HL-60/S4 treated with phorbol 12-myristate 13-acetate at 8.2 ng/mL for 4 days and 3 days (cell line): ENCODE data around the gene RD3L.

Source experiments
- in situ Hi-C: fragments of 300-500 bp; cut with MboI; formaldehyde crosslinking; loops from 2 replicates; pipeline ENCODE4 v1.15.0; 2022; ENCODE audit warnings: low sequenced_read_pairs

RD3L gene

DNA sequence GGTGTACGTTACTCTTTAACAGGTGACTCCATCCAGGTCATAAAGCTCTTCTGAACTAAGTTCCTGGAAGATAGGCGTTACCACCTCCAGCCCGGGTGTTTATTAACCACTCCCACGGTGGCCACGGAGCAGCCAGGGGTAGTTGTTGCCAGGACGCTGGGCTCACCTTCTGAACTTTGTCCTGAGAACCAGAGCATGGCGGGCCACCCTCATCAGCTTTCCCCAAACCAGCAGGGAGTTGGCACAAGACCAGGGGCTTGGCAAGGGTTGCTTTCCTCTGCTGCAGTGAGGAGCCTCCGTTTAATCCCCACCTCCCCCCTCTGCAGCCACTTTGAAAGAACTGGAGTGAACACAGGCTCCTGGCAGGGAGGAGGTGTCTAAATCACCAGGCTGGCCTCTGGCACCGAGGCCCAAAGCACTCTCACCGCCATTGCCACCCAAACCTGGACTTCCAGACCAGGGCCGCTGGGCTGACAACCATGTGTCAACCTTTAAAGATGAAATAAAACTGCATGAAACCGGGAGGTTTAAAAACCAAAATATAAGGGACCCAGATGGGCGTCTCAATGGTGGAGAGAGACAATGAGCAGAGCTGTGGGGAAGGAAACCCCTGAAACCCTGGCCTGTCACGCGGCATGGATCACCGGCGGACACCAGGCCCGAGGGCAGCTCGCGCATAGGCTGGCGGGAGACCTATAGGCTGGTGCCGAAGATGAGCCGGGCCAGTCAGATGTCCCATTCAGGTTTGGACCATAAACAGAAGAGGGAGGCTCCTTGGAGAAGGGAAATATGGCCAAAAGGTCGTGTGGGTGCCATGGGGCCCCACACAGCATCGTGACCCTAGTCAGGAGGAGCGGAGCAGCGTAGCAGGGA lies 45.0 kb downstream of the RD3L start:
- in situ Hi-C loops: no loop called here

DNA sequence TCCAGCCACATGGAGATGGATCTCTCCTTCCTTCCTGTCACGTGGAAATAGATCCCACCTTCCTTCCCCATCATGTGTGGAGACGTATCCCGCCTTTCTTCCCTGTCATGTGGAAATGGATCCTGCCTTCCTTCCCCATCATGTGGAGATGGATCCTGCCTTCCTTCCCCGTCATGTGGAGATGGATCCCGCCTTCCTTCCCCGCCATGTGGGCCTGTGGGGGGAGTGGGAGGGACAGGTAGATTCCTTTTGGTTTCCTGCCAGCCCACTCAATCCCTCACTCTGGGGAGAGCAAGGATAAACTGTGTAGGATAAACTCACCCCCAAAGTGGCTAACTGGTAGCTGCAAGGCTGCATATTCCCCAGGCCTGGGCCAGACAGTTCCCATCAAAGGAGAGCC lies 45.8 kb downstream of the RD3L start:
- in situ Hi-C loops: no loop called here

- in situ Hi-C loops: no loop called here
These were observed 47.6 kb downstream of the RD3L start for GRCh38 chr14:103894723-103895059.

DNA sequence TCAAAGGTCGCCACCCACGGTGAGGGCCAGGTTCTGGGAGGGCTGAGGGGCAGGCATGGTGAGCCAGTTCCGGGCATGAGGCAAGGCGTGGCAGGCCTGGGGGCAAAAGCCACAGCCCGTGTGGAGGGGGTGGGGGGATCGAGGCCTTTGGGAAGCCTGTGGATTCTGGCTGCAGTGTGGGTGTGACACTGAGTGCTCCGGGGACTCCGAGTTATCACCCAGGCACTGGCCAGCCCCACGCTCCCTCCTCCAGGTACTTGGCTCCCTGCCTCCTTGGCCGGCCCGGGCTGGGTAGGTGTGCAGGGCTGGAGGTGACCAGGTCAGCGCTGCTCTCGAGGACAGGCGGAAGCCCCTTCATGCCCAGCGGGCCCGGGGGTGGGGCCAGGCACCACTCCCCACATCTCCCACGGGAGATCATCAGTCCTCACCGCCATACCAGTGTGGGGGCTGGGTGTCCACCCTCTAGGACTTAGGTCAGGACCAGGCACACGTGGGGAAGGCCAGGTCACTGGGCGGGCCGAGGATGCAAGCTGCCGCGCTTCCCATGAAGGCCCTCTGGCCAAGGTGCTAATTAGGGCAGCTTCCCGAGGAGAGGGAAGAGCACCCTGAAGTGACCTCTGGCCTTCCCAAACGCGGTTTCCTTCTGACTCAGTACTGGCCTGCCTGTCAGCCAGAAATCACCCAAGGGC lies 48.2 kb downstream of the RD3L start:
- in situ Hi-C loops: no loop called here

DNA sequence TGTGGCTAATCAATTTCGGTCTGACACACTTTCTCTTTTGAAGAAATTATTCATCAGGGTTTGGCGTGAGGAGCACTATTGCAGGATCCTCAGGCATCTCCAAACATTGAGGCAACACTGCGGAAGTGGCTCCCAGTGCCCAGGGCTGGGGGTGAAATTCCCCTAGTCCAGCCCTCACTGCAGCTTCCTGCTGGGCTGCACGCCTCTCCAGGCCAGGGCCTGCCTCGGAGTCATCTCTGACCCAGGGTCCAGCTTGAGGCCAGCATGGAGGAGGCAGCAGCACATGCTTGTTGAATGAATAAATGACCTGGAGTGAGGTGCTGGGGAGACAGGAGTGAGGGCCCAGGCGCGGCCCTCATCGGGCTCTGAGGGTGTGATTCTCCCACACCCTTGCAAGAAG lies 50.1 kb downstream of the RD3L start:
- in situ Hi-C loops: no loop called here

DNA sequence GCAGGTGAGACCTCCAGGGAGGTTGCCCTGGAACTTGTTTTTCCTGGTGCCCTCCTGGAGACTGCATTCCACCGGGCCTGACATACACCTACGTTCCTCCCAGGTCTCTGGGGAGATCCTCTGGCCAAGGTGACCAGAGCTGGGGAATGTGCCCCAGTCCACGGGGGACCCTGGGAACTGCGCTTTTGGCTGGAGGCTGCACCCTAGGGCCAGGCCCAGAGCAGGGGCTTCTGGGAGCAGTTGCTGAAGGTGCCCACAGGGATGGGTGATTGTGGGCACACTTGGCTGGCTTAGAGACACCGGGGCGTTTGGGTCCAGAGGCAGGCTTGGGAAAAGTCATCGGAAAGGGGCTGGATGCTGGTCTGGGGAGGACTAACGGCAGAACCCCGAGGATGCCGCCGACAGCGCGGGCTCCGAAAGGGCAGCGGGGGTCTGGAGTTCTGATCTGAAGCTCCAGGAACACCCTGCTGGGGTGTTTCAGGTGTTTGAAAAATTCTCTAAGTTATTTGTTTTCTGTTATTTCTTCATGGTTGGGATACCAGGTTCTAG lies 50.6 kb downstream of the RD3L start:
- in situ Hi-C loops: no loop called here

- in situ Hi-C loops: no loop called here
These were observed 51.3 kb downstream of the RD3L start for GRCh38 chr14:103890821-103891666.
